ENCODE measurements around the gene BNC1.
"Not testable (repeated sequence)": the region's sequence is repeated elsewhere in the genome, so short reads cannot be mapped to it uniquely, and the experiment has no call there.

The BNC1 gene

GRCh38 chr15:83249030-83249343, 35.5 kb downstream of the BNC1 start:
- DNase-seq (ENCODE audit: low read depth in 2 of 2), result no peak

GRCh38 chr15:83248151-83249029, 36.1 kb downstream of the BNC1 start:
- no peak for DNase-seq (ENCODE audit: low read depth in 2 of 2)

GRCh38 chr15:83243634-83244033, 40.8 kb downstream of the BNC1 start:
- DNase-seq (ENCODE audit: low read depth in 2 of 2), result no peak

GRCh38 chr15:83230242-83230641, 54.2 kb downstream of the BNC1 start:
- no peak for DNase-seq (ENCODE audit: low read depth in 2 of 2)

GRCh38 chr15:83225449-83225848, 59.0 kb downstream of the BNC1 start:
- no peak for DNase-seq (ENCODE audit: low read depth in 2 of 2)

GRCh38 chr15:83221781-83222180, 62.7 kb downstream of the BNC1 start:
- not testable (repeated sequence) for DNase-seq (ENCODE audit: low read depth in 2 of 2)

GRCh38 chr15:83219026-83219425, 65.4 kb downstream of the BNC1 start:
- DNase-seq (ENCODE audit: low read depth in 2 of 2), result no peak

- DNase-seq (ENCODE audit: low read depth in 2 of 2), result no peak
Measured at GRCh38 chr15:83215306-83215705, 69.2 kb downstream of the BNC1 start.

- DNase-seq (ENCODE audit: low read depth in 2 of 2), result no peak
Measured at GRCh38 chr15:83210619-83211018, 73.8 kb downstream of the BNC1 start.

GRCh38 chr15:83209333-83209732, 75.1 kb downstream of the BNC1 start:
- no peak for DNase-seq (ENCODE audit: low read depth in 2 of 2)

- no peak for DNase-seq (ENCODE audit: low read depth in 2 of 2)
Measured at GRCh38 chr15:83208367-83208661, 76.2 kb downstream of the BNC1 start.

GRCh38 chr15:83207660-83208366, 76.7 kb downstream of the BNC1 start, which contains the start of gene HDGFL3:
Gene HDGFL3 (minus strand): TSS chr15:83207823. CDS start chr15:83207414, 409 bp downstream.
- no peak for DNase-seq (ENCODE audit: low read depth in 2 of 2)

- DNase-seq (ENCODE audit: low read depth in 2 of 2), result no peak
Measured at GRCh38 chr15:83207009-83207659, 77.3 kb downstream of the BNC1 start.

GRCh38 chr15:83206526-83207008, 77.9 kb downstream of the BNC1 start:
- DNase-seq (ENCODE audit: low read depth in 2 of 2), result no peak

Measured in stimulated activated CD4-positive, alpha-beta T cell treated with anti-CD3 and anti-CD28 coated beads, Interleukin-1b, Interleukin-23, amount 100 ng/mL, for 1 hour (primary cell).